ENCODE measurements around the gene LOXL4. TPM values are rescaled to one million over a fixed set of nuclear protein-coding genes. Genes with fewer than 3 reads are reported as not detected.

The LOXL4 gene
- total RNA-seq, 4 donors from 2014 or later: 1.9 to 6.4 (median 2.8) TPM

GRCh38 chr10:98224509-98224908, 43.5 kb downstream of the LOXL4 start:
- Histone ChIP-seq H3K4me1 (peaks cover 0 to 5% (median 0%) of the 10 kb centered on the region in 4 donors), H3K4me3 (no peak overlapping the region), H3K9me3 (peaks cover 4 to 13% of the 10 kb centered on the region in 2 donors), H3K27ac (no peak overlapping the region), H3K27me3 (no peaks in the 10 kb centered on the region), H3K36me3 (no peaks in the 10 kb centered on the region)
- in situ Hi-C loops (cut with MboI; ENCODE audit: low pct_ligation_motif_present in 1 of 4, low pct_unique_long_range_greater_than_20kb in 1 of 4, low sequenced_read_pairs in 3 of 4): no loop called here
- TF ChIP-seq EP300 (IDR thresholded peaks at IDR 0.05; ENCODE audit: low read depth) (no peak), POLR2AphosphoS5 (IDR thresholded peaks at IDR 0.05) (no peak), POLR2A (IDR thresholded peaks at IDR 0.05) (no peak)
- TF ChIP-seq, protein P1, sequence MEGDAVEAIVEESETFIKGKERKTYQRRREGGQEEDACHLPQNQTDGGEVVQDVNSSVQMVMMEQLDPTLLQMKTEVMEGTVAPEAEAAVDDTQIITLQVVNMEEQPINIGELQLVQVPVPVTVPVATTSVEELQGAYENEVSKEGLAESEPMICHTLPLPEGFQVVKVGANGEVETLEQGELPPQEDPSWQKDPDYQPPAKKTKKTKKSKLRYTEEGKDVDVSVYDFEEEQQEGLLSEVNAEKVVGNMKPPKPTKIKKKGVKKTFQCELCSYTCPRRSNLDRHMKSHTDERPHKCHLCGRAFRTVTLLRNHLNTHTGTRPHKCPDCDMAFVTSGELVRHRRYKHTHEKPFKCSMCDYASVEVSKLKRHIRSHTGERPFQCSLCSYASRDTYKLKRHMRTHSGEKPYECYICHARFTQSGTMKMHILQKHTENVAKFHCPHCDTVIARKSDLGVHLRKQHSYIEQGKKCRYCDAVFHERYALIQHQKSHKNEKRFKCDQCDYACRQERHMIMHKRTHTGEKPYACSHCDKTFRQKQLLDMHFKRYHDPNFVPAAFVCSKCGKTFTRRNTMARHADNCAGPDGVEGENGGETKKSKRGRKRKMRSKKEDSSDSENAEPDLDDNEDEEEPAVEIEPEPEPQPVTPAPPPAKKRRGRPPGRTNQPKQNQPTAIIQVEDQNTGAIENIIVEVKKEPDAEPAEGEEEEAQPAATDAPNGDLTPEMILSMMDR (IDR thresholded peaks at IDR 0.05): no peak
- intact Hi-C loops (cut with DNase I; ENCODE audit: low total_unique reads): no loop called here
- 68 to 71% methylated on average over 2 of the region's 2 CpGs for WGBS, 2 donors (ENCODE audit: low coverage in 1 of 2)
- DNase-seq: no peak

DNA sequence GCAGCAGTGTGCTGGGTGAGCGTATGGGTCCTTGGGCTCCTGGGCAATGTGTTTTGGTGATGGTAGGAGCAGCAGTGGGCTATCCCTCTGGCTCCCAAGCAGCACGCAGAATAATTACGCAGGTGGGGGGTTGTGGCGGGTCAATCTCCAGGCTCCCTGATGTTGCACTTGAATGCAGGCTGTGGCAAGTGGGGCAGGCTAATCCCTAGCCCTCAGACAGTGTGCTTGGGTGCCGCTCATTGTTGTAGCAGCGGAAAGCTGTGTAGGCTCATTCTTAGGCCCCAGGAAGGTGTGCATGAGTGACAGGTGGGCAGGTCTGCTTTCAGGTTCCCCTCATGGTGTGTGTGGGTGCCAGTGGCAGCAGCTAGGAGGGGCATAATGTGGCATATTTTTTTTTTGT, 44.1 kb downstream of the LOXL4 start:
- 97% methylated on average over 6 of the region's 6 CpGs; no CpG with 5 or more reads in 1 of the 2 donors for WGBS, 2 donors (ENCODE audit: low coverage in 1 of 2)
- no peaks in the 10 kb centered on the region for H3K27me3 ChIP-seq
- H3K4me1 ChIP-seq: peaks cover 0 to 5% (median 0%) of the 10 kb centered on the region in 4 donors
- no peak overlapping the region for H3K27ac ChIP-seq
- H3K36me3 ChIP-seq: no peaks in the 10 kb centered on the region
- peaks cover 11 to 19% of the 10 kb centered on the region in 2 donors for H3K9me3 ChIP-seq
- no peak for TF ChIP-seq POLR2AphosphoS5 (IDR thresholded peaks at IDR 0.05)
- TF ChIP-seq POLR2A (IDR thresholded peaks at IDR 0.05): no peak
- TF ChIP-seq, protein P1 (IDR thresholded peaks at IDR 0.05): no peak
- no peak for TF ChIP-seq EP300 (IDR thresholded peaks at IDR 0.05; ENCODE audit: low read depth)
- H3K4me3 ChIP-seq: no peak overlapping the region
- in situ Hi-C loops (cut with MboI; ENCODE audit: low pct_ligation_motif_present in 1 of 4, low pct_unique_long_range_greater_than_20kb in 1 of 4, low sequenced_read_pairs in 3 of 4) (no loop called here), intact Hi-C loops (cut with DNase I; ENCODE audit: low total_unique reads) (no loop called here)
- DNase-seq: no peak

GRCh38 chr10:98217801-98218200, 50.2 kb downstream of the LOXL4 start:
- Histone ChIP-seq H3K36me3 (no peaks in the 10 kb centered on the region), H3K27me3 (no peaks in the 10 kb centered on the region), H3K4me3 (no peak overlapping the region), H3K4me1 (no peaks in the 10 kb centered on the region), H3K9me3 (peaks cover 13 to 23% of the 10 kb centered on the region in 2 donors), H3K27ac (no peak overlapping the region)
- no peak for DNase-seq
- in situ Hi-C loops (cut with MboI; ENCODE audit: low pct_ligation_motif_present in 1 of 4, low pct_unique_long_range_greater_than_20kb in 1 of 4, low sequenced_read_pairs in 3 of 4) (no loop called here), intact Hi-C loops (cut with DNase I; ENCODE audit: low total_unique reads) (no loop called here)
- no peak for TF ChIP-seq POLR2AphosphoS5 (IDR thresholded peaks at IDR 0.05)
- TF ChIP-seq POLR2A (IDR thresholded peaks at IDR 0.05): no peak
- TF ChIP-seq, protein P1 (IDR thresholded peaks at IDR 0.05): no peak
- TF ChIP-seq EP300 (IDR thresholded peaks at IDR 0.05; ENCODE audit: low read depth): no peak
- WGBS, 2 donors (ENCODE audit: low coverage in 1 of 2): 73 to 75% methylated on average over 1 of the region's 1 CpG

DNA sequence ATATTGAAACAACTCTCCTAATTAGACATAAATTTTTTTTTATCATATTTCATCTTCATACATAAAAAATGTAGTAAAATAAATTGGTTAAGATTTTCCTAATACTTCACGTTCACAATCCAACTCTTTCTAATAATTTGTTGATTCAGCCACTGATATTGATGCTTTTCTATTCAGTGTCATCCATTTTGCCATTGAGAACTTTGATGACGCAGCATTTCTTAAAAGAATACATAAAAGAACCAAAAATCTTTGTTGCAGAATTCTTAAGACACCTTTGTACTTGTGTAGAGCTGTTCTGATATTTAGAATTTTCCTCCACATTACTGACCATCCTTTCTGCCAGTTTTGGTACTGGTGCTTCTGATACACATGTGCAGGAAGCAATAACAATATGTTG, 52.6 kb downstream of the LOXL4 start:
- WGBS, 2 donors (ENCODE audit: low coverage in 1 of 2): 95 to 96% methylated on average over 2 of the region's 2 CpGs
- no peak overlapping the region for H3K4me3 ChIP-seq
- no peaks in the 10 kb centered on the region for H3K4me1 ChIP-seq
- in situ Hi-C loops (cut with MboI; ENCODE audit: low pct_ligation_motif_present in 1 of 4, low pct_unique_long_range_greater_than_20kb in 1 of 4, low sequenced_read_pairs in 3 of 4) (no loop called here), intact Hi-C loops (cut with DNase I; ENCODE audit: low total_unique reads) (no loop called here)
- H3K36me3 ChIP-seq: no peaks in the 10 kb centered on the region
- H3K9me3 ChIP-seq: peaks cover 13 to 23% of the 10 kb centered on the region in 2 donors
- no peak for TF ChIP-seq POLR2AphosphoS5 (IDR thresholded peaks at IDR 0.05)
- no peak for TF ChIP-seq POLR2A (IDR thresholded peaks at IDR 0.05)
- TF ChIP-seq, protein P1 (IDR thresholded peaks at IDR 0.05): no peak
- no peak for TF ChIP-seq EP300 (IDR thresholded peaks at IDR 0.05; ENCODE audit: low read depth)
- no peaks in the 10 kb centered on the region for H3K27me3 ChIP-seq
- no peak for DNase-seq
- H3K27ac ChIP-seq: no peak overlapping the region

Measured in transverse colon (tissue), 4 donors.